Frontal cortex (tissue), 4 donors: ENCODE data around the gene TRAPPC3L. TPM values are rescaled to one million over a fixed set of nuclear protein-coding genes. Genes with fewer than 3 reads are reported as not detected.
"Not testable (repeated sequence)": the region's sequence is repeated elsewhere in the genome, so short reads cannot be mapped to it uniquely, and the experiment has no call there.

Source experiments
- DNase-seq, 2 donors: peaks; one replicate each; pipeline ENCODE4 v3.0.0; 2012; ENCODE audit warnings: low spot score in 2 of 2
- FAIRE-seq: peaks from 2 replicates; lab custom pipeline; 2012; peaks lifted over from hg19 to GRCh38; lab: Jason Lieb, UNC
- total RNA-seq: library from RNA; depleted of rRNA; stranded (reverse); fragments of >200 nt; gene quantifications from one replicate; pipeline ENCODE4 v1.2.3, GENCODE V29; 2014
- donor health status: control.
- donor health status: control.
- donor health status: control.

TRAPPC3L gene
- total RNA-seq, 1 donor from 2014 or later: under 0.01 TPM

DNA sequence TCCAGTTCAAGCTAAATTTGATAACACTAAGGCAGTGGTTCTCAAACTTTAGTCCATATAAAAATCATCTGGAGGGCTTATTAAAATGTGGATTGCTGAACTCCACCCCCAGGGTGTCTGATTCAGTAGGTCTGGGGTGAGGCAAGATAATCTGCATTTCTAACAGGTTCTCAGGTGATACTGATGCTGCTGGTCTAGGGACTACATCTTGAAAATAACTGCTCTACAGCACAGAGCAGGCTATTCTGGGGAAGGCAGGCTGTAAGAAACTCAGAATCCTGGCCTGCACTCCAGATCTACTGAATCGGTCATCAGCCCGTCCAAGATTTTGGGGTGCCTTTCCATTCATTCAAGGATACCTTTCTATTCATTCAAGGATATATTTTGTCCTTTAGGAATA lies 22.6 kb downstream of the TRAPPC3L start:
- DNase-seq: no peak
- no peak for FAIRE-seq

- FAIRE-seq: no peak
- no peak for DNase-seq
Observed at GRCh38 chr6:116518621-116519368, 26.7 kb downstream of the TRAPPC3L start.

DNA sequence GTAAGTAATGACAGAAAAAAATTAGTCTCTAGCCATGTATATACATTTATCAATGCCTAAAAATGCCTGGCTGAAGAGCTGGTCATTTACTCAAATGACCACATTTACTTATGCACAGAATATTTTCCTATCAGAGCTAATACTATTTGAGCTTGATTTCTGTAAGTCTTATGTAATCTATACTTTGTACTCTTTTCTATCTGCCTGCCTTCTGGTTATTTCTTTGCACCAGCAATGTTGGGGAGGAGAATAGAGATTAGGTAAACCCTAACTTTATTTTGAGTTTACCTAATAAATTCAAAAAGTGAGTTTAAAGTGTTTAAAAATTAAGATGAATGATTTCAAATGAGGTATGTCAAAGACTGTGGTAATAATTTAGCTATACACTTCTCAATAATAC lies 30.3 kb downstream of the TRAPPC3L start:
- DNase-seq (no peak), FAIRE-seq (no peak)

GRCh38 chr6:116514111-116514510 lies 31.4 kb downstream of the TRAPPC3L start:
- no peak for DNase-seq
- FAIRE-seq: no peak

- DNase-seq (no peak), FAIRE-seq (no peak)
Observed at GRCh38 chr6:116513224-116513875, 32.1 kb downstream of the TRAPPC3L start.

DNA sequence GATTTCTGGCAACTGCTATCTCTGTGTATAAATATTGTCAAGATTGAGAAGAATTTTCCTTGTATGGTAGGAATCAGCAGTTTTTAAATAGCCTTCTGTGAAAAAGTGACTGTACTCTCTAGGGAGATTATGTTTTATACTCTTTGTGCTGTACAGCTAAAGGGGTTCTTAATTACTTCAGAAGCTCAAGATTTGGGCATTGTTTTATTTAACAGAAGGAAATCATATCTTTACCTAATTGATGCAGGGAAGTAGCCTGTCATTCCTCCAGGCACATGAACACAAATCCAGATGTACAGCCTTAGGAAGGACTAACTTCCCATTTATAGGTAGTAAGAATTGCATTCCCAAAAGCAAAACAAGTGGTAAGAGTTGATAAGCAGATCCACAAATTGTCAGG lies 32.8 kb downstream of the TRAPPC3L start:
- DNase-seq (no peak), FAIRE-seq (no peak)

DNA sequence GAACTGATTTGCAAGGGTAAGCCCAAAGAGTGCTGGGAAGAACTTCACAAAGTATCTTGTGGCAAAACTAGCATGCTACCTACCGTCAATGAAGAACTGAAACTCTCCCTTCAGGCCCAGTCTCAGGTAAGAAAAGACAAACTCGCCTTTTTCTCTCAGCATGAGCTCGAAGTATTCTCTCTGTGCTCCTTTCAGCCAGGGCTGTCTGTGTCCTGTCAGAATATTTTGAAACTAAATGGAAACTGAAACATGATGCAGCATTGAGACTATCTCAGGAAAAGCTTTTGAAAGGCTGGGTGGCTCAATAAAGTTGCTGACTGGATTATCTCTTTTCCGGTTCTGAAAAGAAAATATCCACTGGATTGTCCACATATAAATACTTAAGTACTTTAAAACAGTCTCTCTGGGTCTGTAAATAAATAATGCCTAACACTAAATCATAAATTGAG lies 33.3 kb downstream of the TRAPPC3L start:
- DNase-seq (no peak), FAIRE-seq (no peak)

DNA sequence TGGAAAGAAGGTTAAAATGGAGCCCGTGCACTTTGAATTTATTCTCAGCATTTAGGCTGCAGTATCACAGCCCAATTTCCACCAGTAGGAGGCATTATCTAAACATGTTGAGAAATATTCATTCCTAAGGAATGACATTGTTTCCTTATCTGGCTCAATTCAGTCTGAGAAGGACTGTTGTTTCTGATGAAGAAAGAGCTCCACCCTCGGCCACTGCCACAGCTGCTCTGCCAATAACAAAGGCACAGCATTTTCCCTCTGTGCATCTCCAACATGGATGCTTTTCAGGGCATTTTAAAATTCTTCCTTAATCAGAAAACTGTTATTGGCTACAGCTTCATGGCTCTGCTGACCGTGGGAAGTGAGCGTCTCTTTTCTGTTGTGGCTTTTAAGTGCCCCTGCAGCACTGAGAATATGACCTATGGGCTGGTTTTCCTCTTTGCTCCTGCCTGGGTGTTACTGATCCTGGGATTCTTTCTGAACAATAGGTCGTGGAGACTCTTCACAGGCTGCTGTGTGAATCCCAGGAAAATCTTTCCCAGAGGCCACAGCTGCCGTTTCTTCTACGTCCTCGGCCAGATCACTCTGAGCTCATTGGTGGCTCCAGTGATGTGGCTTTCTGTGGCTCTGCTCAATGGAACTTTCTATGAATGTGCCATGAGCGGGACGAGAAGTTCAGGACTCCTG lies 33.9 kb downstream of the TRAPPC3L start, which contains the start of gene CALHM5:
Gene CALHM5 (plus strand): TSS at position 216 of the 687 bp plus-strand sequence. CDS start 58 bp downstream, at position 274.
- DNase-seq: peak in 1 of 2 donors; percentile 9
- no peak for FAIRE-seq

- FAIRE-seq (no peak), DNase-seq (no peak)
Observed at GRCh38 chr6:116508527-116508926, 37.0 kb downstream of the TRAPPC3L start.

GRCh38 chr6:116507324-116507723 lies 38.2 kb downstream of the TRAPPC3L start:
- no peak for DNase-seq
- no peak for FAIRE-seq

DNA sequence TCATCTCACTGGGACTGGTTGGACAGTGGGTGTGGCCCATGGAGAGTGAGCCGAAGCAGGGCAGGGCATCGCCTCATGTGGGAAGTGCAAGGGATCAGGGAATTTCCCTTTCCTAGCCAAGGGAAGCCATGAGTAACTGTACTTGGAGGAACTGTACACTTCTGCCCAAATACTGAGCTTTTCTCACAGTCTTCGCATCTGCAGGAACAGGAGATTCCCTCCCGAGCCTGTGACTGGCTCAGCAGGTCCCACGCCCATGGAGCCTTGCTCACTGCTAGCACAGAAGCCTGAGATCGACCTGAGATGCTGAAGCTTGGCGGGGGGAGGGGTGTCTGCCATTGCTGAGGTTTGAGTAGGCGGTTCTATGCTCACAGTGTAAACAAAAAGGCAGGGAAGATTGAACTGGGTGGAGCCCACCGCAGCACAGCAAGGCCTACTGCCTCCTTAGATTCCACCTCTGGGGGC lies 44.5 kb downstream of the TRAPPC3L start:
- DNase-seq (no peak), FAIRE-seq (no peak)

DNA sequence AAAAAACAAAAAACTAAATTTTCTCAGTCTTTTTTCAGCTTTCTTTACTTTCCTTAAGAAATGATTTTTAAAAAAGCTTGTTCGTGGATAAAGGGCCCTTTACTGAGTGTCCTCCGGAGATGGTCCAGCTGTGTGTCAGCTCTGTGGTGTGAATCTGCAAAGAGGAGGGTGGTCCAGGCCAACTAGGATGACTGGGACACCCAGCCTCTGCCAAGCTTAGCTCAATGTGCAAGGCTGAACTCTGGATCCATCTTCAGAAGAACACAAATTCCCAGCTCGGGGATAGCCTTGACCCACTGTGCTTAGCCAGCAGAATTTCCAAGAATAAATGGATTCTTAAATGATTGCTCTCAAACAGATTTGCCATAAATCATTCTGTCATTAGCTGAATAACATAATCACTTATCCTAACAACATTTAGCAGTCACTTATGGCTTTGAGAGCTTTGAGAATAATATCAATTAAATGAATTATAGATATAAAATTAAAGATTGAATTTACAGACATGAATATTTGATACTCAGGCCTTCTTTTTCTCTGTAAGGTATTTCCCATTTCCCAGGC lies 48.3 kb downstream of the TRAPPC3L start:
- FAIRE-seq (no peak), DNase-seq (no peak)

DNA sequence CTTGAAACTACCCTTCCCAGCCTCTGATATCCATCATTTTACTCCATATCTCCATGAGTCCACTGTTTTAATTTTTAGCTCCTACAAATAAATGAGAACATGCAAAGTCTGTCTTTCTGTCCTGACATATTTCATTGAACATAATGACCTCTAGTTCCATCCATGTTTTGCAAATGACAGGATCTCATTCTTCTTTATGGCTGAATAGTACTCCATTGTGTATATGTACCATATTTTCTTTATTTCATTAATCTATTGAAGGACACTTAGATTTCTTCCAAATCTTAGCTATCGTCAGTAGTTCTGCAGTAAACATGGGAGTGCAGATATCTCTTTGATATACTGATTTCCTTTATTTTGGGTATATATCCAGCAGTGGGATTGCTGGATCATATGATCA lies 50.3 kb downstream of the TRAPPC3L start:
- not testable (repeated sequence) for DNase-seq, FAIRE-seq

GRCh38 chr6:116492331-116493067 lies 53.0 kb downstream of the TRAPPC3L start:
- DNase-seq (no peak), FAIRE-seq (no peak)

GRCh38 chr6:116491610-116492330 lies 53.7 kb downstream of the TRAPPC3L start:
- DNase-seq (no peak), FAIRE-seq (no peak)

GRCh38 chr6:116485559-116486184 lies 59.8 kb downstream of the TRAPPC3L start:
- FAIRE-seq (no peak), DNase-seq (no peak)

GRCh38 chr6:116483616-116484015 lies 61.9 kb downstream of the TRAPPC3L start:
- FAIRE-seq (no peak), DNase-seq (no peak)

- FAIRE-seq: no peak
- no peak for DNase-seq
Observed at GRCh38 chr6:116482780-116483179, 62.7 kb downstream of the TRAPPC3L start.
